Measurements from ENCODE around the gene DES. TPM values are rescaled to one million over a fixed set of nuclear protein-coding genes. Genes with fewer than 3 reads are reported as not detected.

Gene DES
- total and polyA plus RNA-seq, 4 donors, result 23.9 to 108 (median 57.9) TPM

DNA sequence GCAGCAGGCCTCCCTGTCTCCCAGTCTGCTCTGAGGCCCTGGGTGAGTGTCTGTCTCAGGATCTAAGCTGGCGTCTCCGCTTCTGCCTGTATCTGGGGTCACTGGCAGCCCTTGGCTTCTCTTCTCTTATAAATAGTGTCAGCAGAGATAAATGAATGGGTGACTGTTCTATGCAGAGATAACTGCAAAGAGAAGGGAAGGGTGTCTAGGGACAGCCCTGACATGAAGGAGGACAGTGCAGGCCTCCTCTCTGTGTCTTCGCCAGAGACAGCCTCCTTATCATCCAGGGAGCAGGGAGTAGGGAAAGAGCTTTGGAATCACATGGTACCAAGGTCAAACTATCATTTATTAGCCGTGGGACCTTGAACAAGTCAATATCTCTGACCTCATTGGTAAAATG, 52.3 kb downstream of the DES start:
- no peak overlapping the region for H3K9ac ChIP-seq (ENCODE audit: insufficient read depth in 1 of 2, low read length in 2 of 2)
- TF ChIP-seq CTCF (IDR thresholded peaks at IDR 0.05; ENCODE audit: control extremely low read depth, extremely low read depth), result no peak
- H3K4me3 ChIP-seq, result no peak overlapping the region
- peaks cover 0 to 3% (median 0%) of the 10 kb centered on the region in 5 donors for H3K4me1 ChIP-seq (ENCODE audit: control insufficient read depth in 5 of 5, insufficient read depth in 5 of 5, low read length in 5 of 5)
- H3K27me3 ChIP-seq (ENCODE audit: control insufficient read depth in 3 of 3, insufficient read depth in 3 of 3, low read length in 2 of 3), result no peaks in the 10 kb centered on the region
- DNase-seq (no peak), ATAC-seq (ENCODE audit: insufficient read depth, low FRiP score) (no peak)
- peak overlapping the region in 1 of 2 donors; percentile 28 for H3K27ac ChIP-seq (ENCODE audit: low read depth in 1 of 2, low read length in 1 of 2)
- H3K9me3 ChIP-seq (ENCODE audit: control insufficient read depth in 4 of 4, insufficient read depth in 3 of 4, low read length in 3 of 4), result peaks cover 0 to 2% (median 0%) of the 10 kb centered on the region in 4 donors
- H3K36me3 ChIP-seq (ENCODE audit: control insufficient read depth in 4 of 4, insufficient read depth in 4 of 4, low read length in 4 of 4), result peaks cover 0 to 14% (median under 1%) of the 10 kb centered on the region in 4 donors
- 70 to 80% methylated on average over 4 of the region's 4 CpGs for WGBS, 2 donors

DNA sequence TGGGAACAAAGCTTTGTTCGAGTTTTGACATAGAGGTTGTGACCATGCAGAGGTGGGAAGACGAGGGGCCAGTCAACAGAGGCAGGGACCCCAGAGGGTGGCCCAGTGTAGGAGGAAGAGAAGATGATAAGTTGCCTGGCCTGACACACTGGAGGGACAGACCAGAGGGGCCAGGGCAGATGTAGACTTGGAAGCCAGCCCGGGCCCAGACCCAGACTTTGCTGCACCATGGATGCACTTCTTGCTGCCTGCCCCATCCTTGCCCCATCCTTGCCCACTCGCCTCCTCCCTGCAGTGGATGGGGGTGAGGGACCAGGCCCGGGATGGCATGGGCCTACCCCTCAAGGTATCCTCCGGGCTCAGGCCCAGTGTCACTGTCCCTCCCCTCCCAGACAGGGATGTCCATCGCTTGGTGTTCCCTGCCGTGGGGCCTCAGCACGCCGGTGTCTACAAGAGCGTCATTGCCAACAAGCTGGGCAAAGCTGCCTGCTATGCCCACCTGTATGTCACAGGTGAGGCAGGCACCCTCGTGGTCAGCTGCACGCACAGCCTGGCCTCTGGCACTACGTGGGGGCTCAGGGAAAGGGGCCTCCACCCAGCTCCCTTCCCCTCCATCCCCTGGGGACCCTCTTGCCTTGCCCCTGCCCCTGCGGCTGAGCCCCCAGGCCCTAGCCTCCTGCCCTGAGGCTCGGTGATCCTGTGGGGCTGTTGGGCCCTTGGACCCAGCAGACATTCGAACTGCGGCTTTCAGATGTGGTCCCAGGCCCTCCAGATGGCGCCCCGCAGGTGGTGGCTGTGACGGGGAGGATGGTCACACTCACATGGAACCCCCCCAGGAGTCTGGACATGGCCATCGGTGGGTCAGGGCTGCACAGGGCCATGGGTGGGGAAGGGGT, 53.5 kb downstream of the DES start:
- Histone ChIP-seq H3K4me3 (no peak overlapping the region), H3K9me3 (ENCODE audit: control insufficient read depth in 4 of 4, insufficient read depth in 3 of 4, low read length in 3 of 4) (peaks cover 0 to 2% (median 0%) of the 10 kb centered on the region in 4 donors), H3K27me3 (ENCODE audit: control insufficient read depth in 3 of 3, insufficient read depth in 3 of 3, low read length in 2 of 3) (no peaks in the 10 kb centered on the region), H3K9ac (ENCODE audit: insufficient read depth in 1 of 2, low read length in 2 of 2) (no peak overlapping the region), H3K4me1 (ENCODE audit: control insufficient read depth in 5 of 5, insufficient read depth in 5 of 5, low read length in 5 of 5) (peaks cover 0 to 3% (median 0%) of the 10 kb centered on the region in 5 donors), H3K36me3 (ENCODE audit: control insufficient read depth in 4 of 4, insufficient read depth in 4 of 4, low read length in 4 of 4) (peaks cover 0 to 9% (median 0%) of the 10 kb centered on the region in 4 donors), H3K27ac (ENCODE audit: low read depth in 1 of 2, low read length in 1 of 2) (no peak overlapping the region)
- DNase-seq, result no peak
- WGBS, 2 donors, result 83 to 87% methylated on average over 21 to 22 of the region's 22 CpGs
- no peak for ATAC-seq (ENCODE audit: insufficient read depth, low FRiP score)
- no peak for TF ChIP-seq CTCF (IDR thresholded peaks at IDR 0.05; ENCODE audit: control extremely low read depth, extremely low read depth)

DNA sequence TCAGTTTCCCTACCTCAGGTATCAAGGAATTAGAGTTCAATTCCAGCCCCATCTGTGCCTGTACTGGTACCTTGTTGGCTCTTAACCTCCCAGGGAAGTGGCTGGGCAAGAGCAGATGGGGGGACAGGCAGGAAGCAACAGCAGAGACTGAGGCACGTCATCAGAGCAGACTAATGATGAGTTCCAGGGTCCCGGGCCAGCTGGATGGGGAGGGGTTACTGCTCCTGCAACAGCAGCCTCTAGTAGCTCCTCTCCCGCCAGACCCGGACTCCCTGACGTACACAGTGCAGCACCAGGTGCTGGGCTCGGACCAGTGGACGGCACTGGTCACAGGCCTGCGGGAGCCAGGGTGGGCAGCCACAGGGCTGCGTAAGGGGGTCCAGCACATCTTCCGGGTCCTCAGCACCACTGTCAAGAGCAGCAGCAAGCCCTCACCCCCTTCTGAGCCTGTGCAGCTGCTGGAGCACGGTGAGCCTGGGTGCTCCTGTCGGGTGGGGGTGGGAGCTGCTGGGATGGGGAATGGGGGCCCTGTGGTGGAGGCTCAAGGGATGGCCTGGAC, 54.5 kb downstream of the DES start:
- peaks cover 0 to 10% (median 3%) of the 10 kb centered on the region in 5 donors for H3K4me1 ChIP-seq (ENCODE audit: control insufficient read depth in 5 of 5, insufficient read depth in 5 of 5, low read length in 5 of 5)
- H3K27me3 ChIP-seq (ENCODE audit: control insufficient read depth in 3 of 3, insufficient read depth in 3 of 3, low read length in 2 of 3), result no peaks in the 10 kb centered on the region
- H3K9me3 ChIP-seq (ENCODE audit: control insufficient read depth in 4 of 4, insufficient read depth in 3 of 4, low read length in 3 of 4), result peaks cover 0 to 3% (median 0%) of the 10 kb centered on the region in 4 donors
- no peak for TF ChIP-seq CTCF (IDR thresholded peaks at IDR 0.05; ENCODE audit: control extremely low read depth, extremely low read depth)
- ATAC-seq (ENCODE audit: insufficient read depth, low FRiP score) (no peak), DNase-seq (no peak)
- H3K27ac ChIP-seq (ENCODE audit: low read depth in 1 of 2, low read length in 1 of 2), result no peak overlapping the region
- no peak overlapping the region for H3K4me3 ChIP-seq
- peaks cover 0 to 7% (median 0%) of the 10 kb centered on the region in 4 donors for H3K36me3 ChIP-seq (ENCODE audit: control insufficient read depth in 4 of 4, insufficient read depth in 4 of 4, low read length in 4 of 4)
- 84 to 90% methylated on average over 12 of the region's 12 CpGs for WGBS, 2 donors
- H3K9ac ChIP-seq (ENCODE audit: insufficient read depth in 1 of 2, low read length in 2 of 2), result no peak overlapping the region

Measured in lung (tissue), 12 donors.